IMR-90 (cell line): ENCODE measurements around the gene ARAP3. TPM values are rescaled to one million over a fixed set of nuclear protein-coding genes. Genes with fewer than 3 reads are reported as not detected.

Experiments used
- ATAC-seq: fragments of 200-7000 bp; cut with Tn5 transposase; 2 replicates; pipeline ENCODE4 v1.9.1; 2020; ENCODE audit warnings: low read depth, mild to moderate bottlenecking, moderate library complexity
- BruUV-seq: library from RNA; stranded (reverse); fragments of 400-500 nt; replicated peaks from 2 replicates; lab custom pipeline; 2021; lab: Mats Ljungman, UMichigan
- CTCF ChIA-PET: fragments of 300-600 bp; formaldehyde crosslinking; extraction: SDS; loops from one replicate; lab custom pipeline; 2021; ENCODE audit warnings: antibody characterized with exemption; lab: Yijun Ruan, JAX
- POLR2A ChIA-PET: fragments of 300-600 bp; sonication (Branson Sonifier 250); formaldehyde crosslinking; loops from one replicate; lab custom pipeline; 2022; ENCODE audit warnings: antibody characterized with exemption; ENCODE audit not compliant: unreplicated experiment; lab: Charles Lee
- DNase-seq: peaks from one replicate; pipeline ENCODE4 v3.0.0; 2013
- H2AFZ ChIP-seq: replicated peaks from 2 replicates; pipeline ENCODE3; 2013; ENCODE audit warnings: low read length, mild to moderate bottlenecking; ENCODE audit not compliant: poor library complexity
- H2AK5ac ChIP-seq: 2 replicates; pipeline ENCODE4 v1.6.1; 2013; ENCODE audit warnings: low read depth, low read length, inconsistent platforms
- H2AK9ac ChIP-seq: replicated peaks from 2 replicates; pipeline ENCODE3; 2013; ENCODE audit warnings: mild to moderate bottlenecking, low read depth, low read length, moderate library complexity; ENCODE audit not compliant: poor library complexity
- H2BK120ac ChIP-seq: 2 replicates; pipeline ENCODE4 v1.6.1; 2013; ENCODE audit warnings: low read depth, low read length, inconsistent platforms
- H2BK15ac ChIP-seq: 3 replicates; pipeline ENCODE4 v1.6.1; 2013; ENCODE audit warnings: low read depth, low read length, inconsistent platforms
- H2BK20ac ChIP-seq: 2 replicates; pipeline ENCODE4 v1.6.1; 2013; ENCODE audit warnings: low read depth, mild to moderate bottlenecking, inconsistent platforms, low read length, moderate library complexity
- H2BK5ac ChIP-seq: 2 replicates; pipeline ENCODE4 v1.6.1; 2013; ENCODE audit warnings: mild to moderate bottlenecking, low read depth, low read length, inconsistent platforms; ENCODE audit not compliant: poor library complexity, severe bottlenecking
- H3K14ac ChIP-seq: replicated peaks from 2 replicates; pipeline ENCODE4 v1.6.1; 2013; ENCODE audit warnings: low read depth, low read length, inconsistent platforms
- H3K18ac ChIP-seq: 2 replicates; pipeline ENCODE4 v1.6.1; 2013; ENCODE audit warnings: low read depth, low read length, control low read depth
- H3K23ac ChIP-seq: 2 replicates; pipeline ENCODE4 v1.6.1; 2013; ENCODE audit warnings: low read depth, low read length, inconsistent platforms
- H3K27ac ChIP-seq: 2 replicates; pipeline ENCODE4 v1.5.1; 2013; ENCODE audit warnings: mild to moderate bottlenecking, control low read depth, low read length; ENCODE audit not compliant: insufficient read depth
- H3K27me3 ChIP-seq: 2 replicates; pipeline ENCODE4 v1.6.1; 2013; ENCODE audit warnings: low read length; ENCODE audit not compliant: control insufficient read depth, insufficient read depth
- H3K36me3 ChIP-seq: 2 replicates; pipeline ENCODE4 v1.6.1; 2013; ENCODE audit warnings: low read length, mixed read lengths; ENCODE audit not compliant: control insufficient read depth, insufficient read depth
- H3K4ac ChIP-seq: 2 replicates; pipeline ENCODE4 v1.6.1; 2013; ENCODE audit warnings: low read depth, low read length, inconsistent platforms
- H3K4me1 ChIP-seq: 2 replicates; pipeline ENCODE4 v1.6.1; 2013; ENCODE audit warnings: low read length, mixed read lengths; ENCODE audit not compliant: control insufficient read depth, insufficient read depth
- H3K4me2 ChIP-seq: 2 replicates; pipeline ENCODE4 v1.6.1; 2013; ENCODE audit warnings: low read depth, mild to moderate bottlenecking, control low read depth, low read length, moderate library complexity
- H3K4me3 ChIP-seq: 2 replicates; pipeline ENCODE4 v1.5.1; 2013; ENCODE audit warnings: low read depth, mild to moderate bottlenecking, control low read depth, low read length, moderate library complexity; ENCODE audit not compliant: insufficient read depth
- H3K56ac ChIP-seq: 2 replicates; pipeline ENCODE4 v1.6.1; 2013; ENCODE audit warnings: low read length, inconsistent platforms; ENCODE audit not compliant: insufficient read depth; ENCODE audit errors: extremely low read depth
- H3K79me1 ChIP-seq, 2 experiments: 2 replicates each; pipeline ENCODE4 v1.6.1; 2013; ENCODE audit warnings: low read length in 2 of 2, inconsistent platforms in 1 of 2, low read depth in 1 of 2
- H3K9ac ChIP-seq: 2 replicates; pipeline ENCODE4 v1.6.1; 2013; ENCODE audit warnings: low read depth, low read length, control low read depth
- H3K9me1 ChIP-seq: 2 replicates; pipeline ENCODE4 v1.6.1; 2013; ENCODE audit warnings: low read length, inconsistent platforms; ENCODE audit not compliant: insufficient read depth
- H3K9me3 ChIP-seq: 2 replicates; pipeline ENCODE4 v1.6.1; 2013; ENCODE audit warnings: low read length; ENCODE audit not compliant: control insufficient read depth, insufficient read depth
- H4K20me1 ChIP-seq: 2 replicates; pipeline ENCODE4 v1.6.1; 2013; ENCODE audit warnings: low read length, inconsistent platforms; ENCODE audit not compliant: insufficient read depth
- H4K5ac ChIP-seq: 2 replicates; pipeline ENCODE4 v1.6.1; 2013; ENCODE audit warnings: mild to moderate bottlenecking, low read depth, low read length, control low read depth
- H4K8ac ChIP-seq, 2 experiments: 2 replicates each; pipeline ENCODE4 v1.6.1; 2013; ENCODE audit warnings: low read depth in 2 of 2, low read length in 2 of 2, control low read depth in 1 of 2, inconsistent platforms in 1 of 2
- H4K91ac ChIP-seq: 2 replicates; pipeline ENCODE4 v1.6.1; 2013; ENCODE audit warnings: low read depth, low read length, inconsistent platforms; ENCODE audit not compliant: insufficient read depth
- ELK1 ChIP-seq: fragments of 150-350 bp; IDR thresholded peaks from 2 replicates; pipeline ENCODE4 v1.6.1; 2016; ENCODE audit warnings: low read depth, mild to moderate bottlenecking, low read length, moderate library complexity, borderline replicate concordance
- MAFK ChIP-seq: IDR thresholded peaks from 2 replicates; pipeline ENCODE4 v1.6.1; 2012; ENCODE audit warnings: low read depth, low read length, improper control_type of control experiment
- RAD21 ChIP-seq: IDR thresholded peaks from 2 replicates; pipeline ENCODE4 v1.6.1; 2012; ENCODE audit warnings: low read length, improper control_type of control experiment
- USF2 ChIP-seq: fragments of 150-350 bp; IDR thresholded peaks from 2 replicates; pipeline ENCODE4 v1.6.1; 2017; ENCODE audit warnings: mild to moderate bottlenecking, antibody characterized with exemption, low read length, low read depth
- WGBS, 2 experiments: methylation state at CpG; one replicate each; pipeline versions ENCODE4 v1.1.5 to v1.1.7; 2013; ENCODE audit warnings: missing lambda C conversion rate in 2 of 2; ENCODE audit not compliant: insufficient read length in 1 of 2; ENCODE audit errors: extremely low coverage in 2 of 2; 5-methylcytosine and 5-hydroxymethylcytosine counted together
- dilution Hi-C: fragments of 300-500 bp; cut with HindIII; formaldehyde crosslinking; loops from one replicate; pipeline ENCODE4 v1.14.3; 2018; ENCODE audit warnings: low sequenced_read_pairs; ENCODE audit not compliant: unreplicated experiment
- in situ Hi-C: fragments of 300-500 bp; cut with MboI; formaldehyde crosslinking; loops from 3 replicates; pipeline ENCODE4 v1.14.3; 2019; ENCODE audit warnings: low sequenced_read_pairs, inconsistent platforms, mixed read lengths
- intact Hi-C: fragments of 100-400 bp; cut with micrococcal nuclease; formaldehyde crosslinking; loops from 2 replicates; pipeline ENCODE4 v1.10.0; 2022
- polyA plus RNA-seq, 3 experiments: library from polyadenylated mRNA; depleted of rRNA; stranded (reverse); fragments of >200 nt; gene quantifications; 2 replicates each; pipeline ENCODE4 v1.2.3, GENCODE V29; 2012; ENCODE audit warnings: low replicate concordance in 1 of 3
- total RNA-seq: library from RNA; depleted of rRNA; stranded (reverse); fragments of >200 nt; gene quantifications from 2 replicates; pipeline ENCODE4 v1.2.3, GENCODE V29; 2012

Gene ARAP3
- total and polyA plus RNA-seq, 2 of the 4 experiments (the other 2 are of a cell fraction), result 2.2 to 6.9 TPM

GRCh38 chr5:141685591-141685990 is 3.6 kb upstream of the ARAP3 start:
- dilution Hi-C loops, result no loop called here
- no peak overlapping the region for H2BK15ac ChIP-seq

More at GRCh38 chr5:141685591-141685990, 3.6 kb upstream of the ARAP3 start:
- ChIA-PET CTCF (interaction anchor here (0.6 kb wide), 1 partner anchor 93 kb away, joined by 4 read pairs; no protein-coding TSS in a partner anchor), POLR2A (no interaction called here)
- Histone ChIP-seq H3K4me1 (peaks cover 14% of the 10 kb centered on the region), H3K14ac (no peak overlapping the region), H3K4ac (no peak overlapping the region), H2BK5ac (no peak overlapping the region), H4K5ac (no peak overlapping the region), H3K9ac (no peak overlapping the region), H4K91ac (no peak overlapping the region), H3K23ac (no peak overlapping the region), H3K9me1 (peaks cover 13% of the 10 kb centered on the region), H4K8ac (no peak overlapping the region), H2BK120ac (no peak overlapping the region), H3K4me2 (no peak overlapping the region), H2AK5ac (no peak overlapping the region), H3K36me3 (no peaks in the 10 kb centered on the region), H2BK20ac (no peak overlapping the region), H4K20me1 (no peaks in the 10 kb centered on the region), H2AK9ac (no peak overlapping the region), H3K27me3 (peaks cover 21% of the 10 kb centered on the region), H3K79me1 (peaks cover 3 to 10% of the 10 kb centered on the region in 2 experiments; a peak in 3 of 4 replicates), H3K4me3 (no peak overlapping the region), H3K18ac (no peak overlapping the region), H3K9me3 (no peaks in the 10 kb centered on the region), H2AFZ (no peak overlapping the region), H3K56ac (no peak overlapping the region), H3K27ac (no peak overlapping the region)
- no peak for TF ChIP-seq USF2
- no peak for TF ChIP-seq MAFK
- no peak for TF ChIP-seq RAD21
- TF ChIP-seq ELK1, result no peak
- in situ Hi-C loops, result loop anchor here (25.0 kb wide), 1 partner anchor 427 kb away; the partner anchor contains the start of gene NDFIP1
- no peak for ATAC-seq
- 100% methylated on average over 1 of the region's 1 CpG; no CpG with 5 or more reads in 1 of the 2 experiments for WGBS, 2 experiments
- no peak for DNase-seq
- no TSS peak for BruUV-seq
- intact Hi-C loops, result no loop called here
